ENCODE results near the gene EIPR1.

DNA sequence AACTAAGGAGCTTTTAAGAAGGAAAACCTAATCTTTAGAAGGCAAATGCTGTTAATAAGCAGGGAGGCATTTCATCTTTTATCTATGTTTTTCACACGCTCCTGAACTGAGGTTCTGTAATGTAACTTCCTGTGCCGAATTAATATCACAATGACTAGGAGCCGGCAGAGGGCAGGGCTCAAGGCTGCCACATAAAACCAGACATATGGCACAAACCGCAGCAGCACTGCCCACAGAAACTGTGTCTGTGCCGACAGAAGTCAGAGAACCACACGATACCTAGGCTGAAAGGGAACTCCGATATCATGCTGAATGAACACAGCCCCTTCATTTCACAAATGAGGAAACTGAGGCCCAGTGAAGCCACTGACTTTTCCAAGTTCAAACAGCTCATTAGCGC, 112.1 kb downstream of the EIPR1 start:
- no peak for TF ChIP-seq POLR2A (IDR thresholded peaks at IDR 0.05; ENCODE audit: low read length)
- TF ChIP-seq, protein P1, sequence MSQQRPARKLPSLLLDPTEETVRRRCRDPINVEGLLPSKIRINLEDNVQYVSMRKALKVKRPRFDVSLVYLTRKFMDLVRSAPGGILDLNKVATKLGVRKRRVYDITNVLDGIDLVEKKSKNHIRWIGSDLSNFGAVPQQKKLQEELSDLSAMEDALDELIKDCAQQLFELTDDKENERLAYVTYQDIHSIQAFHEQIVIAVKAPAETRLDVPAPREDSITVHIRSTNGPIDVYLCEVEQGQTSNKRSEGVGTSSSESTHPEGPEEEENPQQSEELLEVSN (IDR thresholded peaks at IDR 0.05; ENCODE audit: borderline replicate concordance, low read depth): no peak
- TF ChIP-seq, protein P2, sequence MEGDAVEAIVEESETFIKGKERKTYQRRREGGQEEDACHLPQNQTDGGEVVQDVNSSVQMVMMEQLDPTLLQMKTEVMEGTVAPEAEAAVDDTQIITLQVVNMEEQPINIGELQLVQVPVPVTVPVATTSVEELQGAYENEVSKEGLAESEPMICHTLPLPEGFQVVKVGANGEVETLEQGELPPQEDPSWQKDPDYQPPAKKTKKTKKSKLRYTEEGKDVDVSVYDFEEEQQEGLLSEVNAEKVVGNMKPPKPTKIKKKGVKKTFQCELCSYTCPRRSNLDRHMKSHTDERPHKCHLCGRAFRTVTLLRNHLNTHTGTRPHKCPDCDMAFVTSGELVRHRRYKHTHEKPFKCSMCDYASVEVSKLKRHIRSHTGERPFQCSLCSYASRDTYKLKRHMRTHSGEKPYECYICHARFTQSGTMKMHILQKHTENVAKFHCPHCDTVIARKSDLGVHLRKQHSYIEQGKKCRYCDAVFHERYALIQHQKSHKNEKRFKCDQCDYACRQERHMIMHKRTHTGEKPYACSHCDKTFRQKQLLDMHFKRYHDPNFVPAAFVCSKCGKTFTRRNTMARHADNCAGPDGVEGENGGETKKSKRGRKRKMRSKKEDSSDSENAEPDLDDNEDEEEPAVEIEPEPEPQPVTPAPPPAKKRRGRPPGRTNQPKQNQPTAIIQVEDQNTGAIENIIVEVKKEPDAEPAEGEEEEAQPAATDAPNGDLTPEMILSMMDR (IDR thresholded peaks at IDR 0.05): no peak
- TF ChIP-seq KDM5A (IDR thresholded peaks at IDR 0.05): no peak
- no peak for TF ChIP-seq EP300 (IDR thresholded peaks at IDR 0.05)
- TF ChIP-seq NPAS2 (CRISPR knock-in tag; IDR thresholded peaks at IDR 0.05; ENCODE audit: borderline replicate concordance): no peak
- TF ChIP-seq GATA3 (IDR thresholded peaks at IDR 0.05; ENCODE audit: borderline replicate concordance): no peak
- no peak for TF ChIP-seq ZSCAN20 (CRISPR knock-in tag; IDR thresholded peaks at IDR 0.05)
- TF ChIP-seq, protein P3, sequence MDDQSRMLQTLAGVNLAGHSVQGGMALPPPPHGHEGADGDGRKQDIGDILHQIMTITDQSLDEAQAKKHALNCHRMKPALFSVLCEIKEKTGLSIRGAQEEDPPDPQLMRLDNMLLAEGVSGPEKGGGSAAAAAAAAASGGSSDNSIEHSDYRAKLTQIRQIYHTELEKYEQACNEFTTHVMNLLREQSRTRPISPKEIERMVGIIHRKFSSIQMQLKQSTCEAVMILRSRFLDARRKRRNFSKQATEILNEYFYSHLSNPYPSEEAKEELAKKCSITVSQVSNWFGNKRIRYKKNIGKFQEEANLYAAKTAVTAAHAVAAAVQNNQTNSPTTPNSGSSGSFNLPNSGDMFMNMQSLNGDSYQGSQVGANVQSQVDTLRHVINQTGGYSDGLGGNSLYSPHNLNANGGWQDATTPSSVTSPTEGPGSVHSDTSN (IDR thresholded peaks at IDR 0.05): no peak
